ENCODE measurements around the gene CIITA.

DNA sequence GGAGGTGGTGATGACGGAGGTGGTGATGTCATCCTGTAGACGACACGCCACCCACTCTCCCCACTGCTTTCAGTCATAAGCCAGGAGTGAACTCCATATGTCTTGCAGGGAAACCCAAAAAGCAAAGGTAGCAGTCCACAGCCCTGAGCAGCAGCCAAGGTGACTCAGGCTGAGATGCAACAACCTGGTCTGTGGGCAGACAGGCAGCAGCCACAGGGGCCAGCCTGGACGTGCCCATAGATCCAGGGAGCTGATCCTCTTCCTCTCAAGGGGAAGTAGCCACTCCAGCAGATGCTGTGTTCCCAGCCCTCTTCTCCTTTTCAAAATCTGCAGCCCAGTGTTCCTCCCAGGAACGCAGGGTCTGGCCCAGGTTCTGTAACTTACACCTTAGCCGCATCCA is 17.3 kb upstream of the CIITA start:
- no peak for TF ChIP-seq CTCF (IDR thresholded peaks at IDR 0.05; ENCODE audit: insufficient read depth, low read length, poor library complexity, severe bottlenecking)
- no peak for TF ChIP-seq EZH2phosphoT487 (conservative IDR thresholded peaks at IDR 0.05; ENCODE audit: low read length)

All from SU-DHL-6 (cell line).